ENCODE results near the gene CTPS1.
A peak's percentile ranks its signal among the peaks of the same experiment; 100 is the strongest.

Gene CTPS1

GRCh38 chr1:40949563-40949962 lies 29.9 kb upstream of the CTPS1 start:
- H3K9me3 ChIP-seq (ENCODE audit: control insufficient read depth, low read length), result peaks cover 7% of the 10 kb centered on the region
- H3K27ac ChIP-seq (ENCODE audit: low read length, poor library complexity, severe bottlenecking), result no peak overlapping the region
- no peak overlapping the region for H3K9ac ChIP-seq (ENCODE audit: low read length)
- no peak overlapping the region for H3K23ac ChIP-seq (ENCODE audit: low read length in 2 of 2)
- no peak overlapping the region for H3K4ac ChIP-seq (ENCODE audit: low read depth in 1 of 2, low read length in 2 of 2)
- H2BK5ac ChIP-seq (ENCODE audit: low read depth, low read length, poor library complexity, severe bottlenecking), result no peak overlapping the region
- no peak overlapping the region for H2AFZ ChIP-seq (ENCODE audit: low read depth, low read length)
- H2BK12ac ChIP-seq (ENCODE audit: low read length in 2 of 2), result no peak overlapping the region
- peaks cover 5% of the 10 kb centered on the region for H3K4me1 ChIP-seq (ENCODE audit: control insufficient read depth, insufficient read depth, low read depth, low read length)
- H3K4me2 ChIP-seq (ENCODE audit: low read length, poor library complexity, severe bottlenecking), result no peak overlapping the region
- no peak overlapping the region for H4K8ac ChIP-seq (ENCODE audit: low read length)
- no peak overlapping the region for H3K14ac ChIP-seq (ENCODE audit: low read length in 2 of 2)
- no peak overlapping the region for H2BK120ac ChIP-seq (ENCODE audit: low read depth, low read length)
- no peaks in the 10 kb centered on the region for H3K79me1 ChIP-seq (replicated peaks; ENCODE audit: low read length, poor library complexity, severe bottlenecking)
- H4K91ac ChIP-seq (ENCODE audit: low read length), result no peak overlapping the region
- no peaks in the 10 kb centered on the region for H3K36me3 ChIP-seq (ENCODE audit: control insufficient read depth in 1 of 2, insufficient read depth in 2 of 2, low read depth in 1 of 2, low read length in 2 of 2)
- H2AK5ac ChIP-seq (ENCODE audit: low read length, severe bottlenecking), result no peak overlapping the region
- no peak overlapping the region for H2BK15ac ChIP-seq (ENCODE audit: low read depth, poor library complexity, severe bottlenecking)
- no peak for DNase-seq
- no peak overlapping the region for H3K18ac ChIP-seq (ENCODE audit: low read depth in 1 of 2, low read length in 2 of 2)
- peaks cover 0 to 18% of the 10 kb centered on the region in 2 experiments for H3K27me3 ChIP-seq (ENCODE audit: control insufficient read depth in 1 of 2, insufficient read depth in 1 of 2, low read length in 2 of 2)
- 98% methylated on average over 6 of the region's 6 CpGs for WGBS
- H3K4me3 ChIP-seq (ENCODE audit: insufficient read depth in 1 of 2, low read depth in 1 of 2, low read length in 2 of 2), result no peak overlapping the region

- Histone ChIP-seq H3K79me1 (replicated peaks; ENCODE audit: low read length, poor library complexity, severe bottlenecking) (no peaks in the 10 kb centered on the region), H3K36me3 (ENCODE audit: control insufficient read depth in 1 of 2, insufficient read depth in 2 of 2, low read depth in 1 of 2, low read length in 2 of 2) (no peaks in the 10 kb centered on the region), H2BK12ac (ENCODE audit: low read length in 2 of 2) (no peak overlapping the region), H2BK5ac (ENCODE audit: low read depth, low read length, poor library complexity, severe bottlenecking) (no peak overlapping the region), H2BK120ac (ENCODE audit: low read depth, low read length) (no peak overlapping the region), H3K4me3 (ENCODE audit: insufficient read depth in 1 of 2, low read depth in 1 of 2, low read length in 2 of 2) (no peak overlapping the region), H2BK15ac (ENCODE audit: low read depth, poor library complexity, severe bottlenecking) (peak overlapping the region; percentile 16), H3K27me3 (ENCODE audit: control insufficient read depth in 1 of 2, insufficient read depth in 1 of 2, low read length in 2 of 2) (peaks cover 0 to 24% of the 10 kb centered on the region in 2 experiments), H3K14ac (ENCODE audit: low read length in 2 of 2) (no peak overlapping the region), H3K4me2 (ENCODE audit: low read length, poor library complexity, severe bottlenecking) (peak overlapping the region; percentile 45), H3K18ac (ENCODE audit: low read depth in 1 of 2, low read length in 2 of 2) (no peak overlapping the region), H2AFZ (ENCODE audit: low read depth, low read length) (no peak overlapping the region), H3K9me3 (ENCODE audit: control insufficient read depth, low read length) (no peaks in the 10 kb centered on the region), H3K27ac (ENCODE audit: low read length, poor library complexity, severe bottlenecking) (no peak overlapping the region), H3K4me1 (ENCODE audit: control insufficient read depth, insufficient read depth, low read depth, low read length) (peaks cover 5% of the 10 kb centered on the region), H3K4ac (ENCODE audit: low read depth in 1 of 2, low read length in 2 of 2) (no peak overlapping the region), H2AK5ac (ENCODE audit: low read length, severe bottlenecking) (no peak overlapping the region), H4K8ac (ENCODE audit: low read length) (no peak overlapping the region), H3K9ac (ENCODE audit: low read length) (no peak overlapping the region), H3K23ac (ENCODE audit: low read length in 2 of 2) (no peak overlapping the region), H4K91ac (ENCODE audit: low read length) (no peak overlapping the region)
- 34% methylated on average over 17 of the region's 17 CpGs for WGBS
- peak; percentile 50 for DNase-seq
These were observed 27.4 kb upstream of the CTPS1 start for GRCh38 chr1:40951943-40952743.

GRCh38 chr1:40952744-40953315 lies 26.7 kb upstream of the CTPS1 start:
- H3K79me1 ChIP-seq (replicated peaks; ENCODE audit: low read length, poor library complexity, severe bottlenecking), result no peaks in the 10 kb centered on the region
- no peak for DNase-seq
- H3K23ac ChIP-seq (ENCODE audit: low read length in 2 of 2), result no peak overlapping the region
- 44% methylated on average over 6 of the region's 6 CpGs for WGBS
- no peak overlapping the region for H4K91ac ChIP-seq (ENCODE audit: low read length)
- peak overlapping the region; percentile 12 for H4K8ac ChIP-seq (ENCODE audit: low read length)
- no peak overlapping the region for H3K9ac ChIP-seq (ENCODE audit: low read length)
- no peak overlapping the region for H2BK5ac ChIP-seq (ENCODE audit: low read depth, low read length, poor library complexity, severe bottlenecking)
- no peak overlapping the region for H3K27ac ChIP-seq (ENCODE audit: low read length, poor library complexity, severe bottlenecking)
- H2BK12ac ChIP-seq (ENCODE audit: low read length in 2 of 2), result peak overlapping the region in 1 of 2 experiments; percentile 33
- no peaks in the 10 kb centered on the region for H3K9me3 ChIP-seq (ENCODE audit: control insufficient read depth, low read length)
- no peak overlapping the region for H3K4me2 ChIP-seq (ENCODE audit: low read length, poor library complexity, severe bottlenecking)
- no peak overlapping the region for H2BK120ac ChIP-seq (ENCODE audit: low read depth, low read length)
- no peak overlapping the region for H2BK15ac ChIP-seq (ENCODE audit: low read depth, poor library complexity, severe bottlenecking)
- H3K14ac ChIP-seq (ENCODE audit: low read length in 2 of 2), result no peak overlapping the region
- H3K18ac ChIP-seq (ENCODE audit: low read depth in 1 of 2, low read length in 2 of 2), result no peak overlapping the region
- no peak overlapping the region for H2AFZ ChIP-seq (ENCODE audit: low read depth, low read length)
- H3K4me3 ChIP-seq (ENCODE audit: insufficient read depth in 1 of 2, low read depth in 1 of 2, low read length in 2 of 2), result no peak overlapping the region
- peak overlapping the region; percentile 11 for H2AK5ac ChIP-seq (ENCODE audit: low read length, severe bottlenecking)
- H3K27me3 ChIP-seq (ENCODE audit: control insufficient read depth in 1 of 2, insufficient read depth in 1 of 2, low read length in 2 of 2), result peaks cover 0 to 24% of the 10 kb centered on the region in 2 experiments
- H3K4me1 ChIP-seq (ENCODE audit: control insufficient read depth, insufficient read depth, low read depth, low read length), result peaks cover 5% of the 10 kb centered on the region
- H3K4ac ChIP-seq (ENCODE audit: low read depth in 1 of 2, low read length in 2 of 2), result no peak overlapping the region
- H3K36me3 ChIP-seq (ENCODE audit: control insufficient read depth in 1 of 2, insufficient read depth in 2 of 2, low read depth in 1 of 2, low read length in 2 of 2), result no peaks in the 10 kb centered on the region

- H2AK5ac ChIP-seq (ENCODE audit: low read length, severe bottlenecking), result no peak overlapping the region
- 63% methylated on average over 7 of the region's 9 CpGs for WGBS
- no peak overlapping the region for H2BK5ac ChIP-seq (ENCODE audit: low read depth, low read length, poor library complexity, severe bottlenecking)
- no peak overlapping the region for H4K91ac ChIP-seq (ENCODE audit: low read length)
- no peak overlapping the region for H2BK15ac ChIP-seq (ENCODE audit: low read depth, poor library complexity, severe bottlenecking)
- no peak overlapping the region for H3K23ac ChIP-seq (ENCODE audit: low read length in 2 of 2)
- H2BK120ac ChIP-seq (ENCODE audit: low read depth, low read length), result no peak overlapping the region
- H3K27ac ChIP-seq (ENCODE audit: low read length, poor library complexity, severe bottlenecking), result no peak overlapping the region
- H3K14ac ChIP-seq (ENCODE audit: low read length in 2 of 2), result no peak overlapping the region
- H3K36me3 ChIP-seq (ENCODE audit: control insufficient read depth in 1 of 2, insufficient read depth in 2 of 2, low read depth in 1 of 2, low read length in 2 of 2), result no peaks in the 10 kb centered on the region
- peaks cover 0 to 24% of the 10 kb centered on the region in 2 experiments for H3K27me3 ChIP-seq (ENCODE audit: control insufficient read depth in 1 of 2, insufficient read depth in 1 of 2, low read length in 2 of 2)
- peak overlapping the region; percentile 7 for H4K8ac ChIP-seq (ENCODE audit: low read length)
- DNase-seq, result no peak
- H3K4me3 ChIP-seq (ENCODE audit: insufficient read depth in 1 of 2, low read depth in 1 of 2, low read length in 2 of 2), result no peak overlapping the region
- H3K18ac ChIP-seq (ENCODE audit: low read depth in 1 of 2, low read length in 2 of 2), result no peak overlapping the region
- H3K4me1 ChIP-seq (ENCODE audit: control insufficient read depth, insufficient read depth, low read depth, low read length), result peaks cover 2% of the 10 kb centered on the region
- H3K9ac ChIP-seq (ENCODE audit: low read length), result no peak overlapping the region
- no peak overlapping the region for H2BK12ac ChIP-seq (ENCODE audit: low read length in 2 of 2)
- H2AFZ ChIP-seq (ENCODE audit: low read depth, low read length), result no peak overlapping the region
- no peaks in the 10 kb centered on the region for H3K79me1 ChIP-seq (replicated peaks; ENCODE audit: low read length, poor library complexity, severe bottlenecking)
- no peaks in the 10 kb centered on the region for H3K9me3 ChIP-seq (ENCODE audit: control insufficient read depth, low read length)
- H3K4ac ChIP-seq (ENCODE audit: low read depth in 1 of 2, low read length in 2 of 2), result no peak overlapping the region
- H3K4me2 ChIP-seq (ENCODE audit: low read length, poor library complexity, severe bottlenecking), result no peak overlapping the region
These were observed 24.9 kb upstream of the CTPS1 start for GRCh38 chr1:40954626-40955025.

Measured in mesenchymal stem cell (in vitro differentiated cells and primary cell).